GM12874 (cell line): ENCODE data around the gene TBC1D22A.

Experiments
- CTCF ChIP-seq: IDR thresholded peaks from 2 replicates; pipeline ENCODE4 v1.5.1; 2011; ENCODE audit warnings: low read depth, mild to moderate bottlenecking, control low read depth, low read length, moderate library complexity; ENCODE audit not compliant: insufficient read depth

The TBC1D22A gene

DNA sequence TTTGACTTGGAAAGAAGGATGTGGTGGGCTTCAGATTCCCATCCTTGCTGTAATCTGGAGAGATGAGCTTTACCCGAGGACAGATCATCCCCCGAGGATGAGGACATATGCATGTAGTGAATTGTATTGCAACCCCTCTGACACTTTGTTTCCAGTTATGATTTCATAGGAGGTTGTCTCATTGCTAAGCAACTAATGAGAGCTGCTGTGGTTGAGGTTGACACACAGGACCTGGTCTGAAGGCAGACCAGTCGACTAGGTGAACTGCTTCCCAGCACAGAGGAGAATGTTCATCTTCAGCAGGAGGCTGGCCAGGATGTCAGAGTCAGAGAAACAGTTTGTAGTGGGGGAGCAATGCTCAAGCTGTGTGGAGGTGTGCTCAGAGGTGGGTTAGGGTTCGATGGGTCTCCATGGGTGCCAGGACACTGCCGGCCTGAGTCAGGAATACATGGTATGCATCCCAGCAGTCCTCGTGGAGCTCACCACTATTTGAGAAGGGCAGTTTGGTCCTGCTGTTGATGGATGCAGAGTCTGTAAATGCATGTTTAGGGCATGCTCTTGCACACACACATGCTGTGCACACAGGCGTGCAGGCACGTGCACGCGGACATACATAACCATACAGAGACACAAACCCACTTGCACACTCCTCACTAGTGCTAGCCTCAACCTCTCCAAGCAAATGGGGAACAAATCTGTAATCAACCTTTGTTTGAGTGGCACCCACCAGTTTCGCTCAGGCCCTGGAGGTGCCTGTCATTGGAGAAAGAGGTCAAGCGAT is 153.7 kb downstream of the TBC1D22A start:
- TF ChIP-seq CTCF, result no peak

- no peak for TF ChIP-seq CTCF
Observed at GRCh38 chr22:46916886-46917770, 154.7 kb downstream of the TBC1D22A start.

GRCh38 chr22:46917771-46918101 is 155.3 kb downstream of the TBC1D22A start:
- TF ChIP-seq CTCF, result no peak

- no peak for TF ChIP-seq CTCF
Observed at GRCh38 chr22:46918197-46918596, 155.7 kb downstream of the TBC1D22A start.

DNA sequence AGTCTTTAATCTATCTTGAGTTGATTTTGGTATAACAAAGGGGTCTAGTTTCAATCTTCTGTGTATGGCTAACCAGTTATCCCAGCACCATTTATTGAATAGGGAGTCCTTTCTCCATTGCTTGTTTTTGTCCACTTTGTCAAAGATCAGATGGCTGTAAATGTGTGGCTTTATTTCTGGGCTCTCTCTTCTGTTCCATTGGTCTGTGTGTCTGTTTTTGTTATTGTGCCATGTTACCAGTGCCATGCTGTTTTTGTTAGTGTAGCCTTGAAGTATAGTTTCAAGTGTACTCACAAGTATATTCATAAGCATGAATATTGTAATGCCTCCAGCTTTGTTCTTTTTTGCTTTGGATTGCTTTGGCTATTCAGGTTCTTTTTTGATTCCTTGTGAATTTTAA is 159.6 kb downstream of the TBC1D22A start:
- TF ChIP-seq CTCF, result no peak

- TF ChIP-seq CTCF, result no peak
Observed at GRCh38 chr22:46923394-46923793, 160.9 kb downstream of the TBC1D22A start.

DNA sequence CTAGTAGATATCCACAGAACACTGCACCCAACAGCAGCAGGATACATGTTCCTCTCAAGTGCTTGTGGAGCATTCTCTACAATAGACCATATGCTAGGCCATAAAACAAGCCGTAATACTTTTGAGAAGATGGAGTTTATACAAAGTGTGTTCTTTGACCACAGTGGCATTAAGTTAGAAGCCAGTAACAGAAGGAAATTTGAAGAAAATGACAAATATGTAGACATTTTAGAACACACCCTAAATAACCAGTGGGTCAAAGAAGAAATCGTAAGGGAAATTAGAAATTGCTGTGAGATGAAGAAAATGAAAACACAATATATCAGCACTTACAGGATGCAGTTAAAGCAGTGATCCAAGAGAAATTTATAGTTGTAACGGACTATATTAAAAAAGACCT is 163.4 kb downstream of the TBC1D22A start:
- TF ChIP-seq CTCF, result no peak
